ENCODE data around the gene PLBD2. TPM values are rescaled to one million over a fixed set of nuclear protein-coding genes. Genes with fewer than 3 reads are reported as not detected.

Gene PLBD2
- total and polyA plus RNA-seq, 9 of the 15 experiments (the other 6 are each of a cell fraction or from before 2014, with no cell fraction given), result 2.4 to 37.4 (median 6.0) TPM

DNA sequence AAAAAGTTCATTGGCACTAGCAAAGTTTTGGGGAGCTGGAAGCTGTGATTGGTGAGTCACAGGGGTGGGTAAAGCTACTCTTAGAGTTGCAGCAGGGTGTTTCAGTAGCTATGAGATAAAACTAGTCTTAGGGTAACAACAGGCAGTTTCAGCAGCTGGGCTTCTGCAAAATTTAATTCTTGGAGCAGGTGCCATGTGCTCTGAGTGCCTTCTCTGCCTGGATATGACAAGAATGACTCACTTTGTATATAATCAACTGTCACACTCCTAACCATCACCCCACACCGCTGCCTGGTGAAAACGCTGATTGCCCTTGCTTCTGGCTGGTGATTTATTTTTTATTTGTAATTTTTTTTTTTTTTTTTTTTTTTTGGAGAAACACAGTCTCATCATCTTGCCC lies 10.5 kb upstream of the PLBD2 start:
- no peak overlapping the region for H2AFZ ChIP-seq (ENCODE audit: low read depth, low read length)
- no peak overlapping the region for H3K27ac ChIP-seq (ENCODE audit: extremely low read depth, low read depth, low read length)
- no peak for FAIRE-seq
- H3K9ac ChIP-seq (ENCODE audit: insufficient read depth in 1 of 2, low read depth in 2 of 2, low read length in 2 of 2), result no peak overlapping the region
- intact Hi-C loops (cut with micrococcal nuclease), result no loop called here
- H3K9me1 ChIP-seq (ENCODE audit: control insufficient read depth, insufficient read depth, low read length), result no peaks in the 10 kb centered on the region
- H3K36me3 ChIP-seq (ENCODE audit: control insufficient read depth, insufficient read depth, low read length), result no peaks in the 10 kb centered on the region
- no peaks in the 10 kb centered on the region for H4K20me1 ChIP-seq (replicated peaks; ENCODE audit: control insufficient read depth, insufficient read depth, low read length)
- H3K4me2 ChIP-seq (ENCODE audit: insufficient read depth, low read length), result no peak overlapping the region
- in situ Hi-C loops (cut with MboI), result no loop called here
- peaks cover 14 to 19% of the 10 kb centered on the region in 2 experiments for H3K4me1 ChIP-seq (replicated peaks in 1 of 2; ENCODE audit: control insufficient read depth in 2 of 2, insufficient read depth in 2 of 2, low read length in 2 of 2)
- POLR2A ChIA-PET, result no interaction called here
- 28% methylated on average over 2 of the region's 2 CpGs for WGBS (ENCODE audit: insufficient coverage, low coverage, missing lambda C conversion rate)
- BruUV-seq (replicated peaks), result no TSS peak
- no peaks in the 10 kb centered on the region for H3K27me3 ChIP-seq (ENCODE audit: control insufficient read depth in 2 of 2, insufficient read depth in 2 of 2, low read length in 2 of 2)
- DNase-seq (ENCODE audit: extremely low read depth in 1 of 4, low spot score in 3 of 4), result peak in 1 of 4 experiments; percentile 9
- H3K9me3 ChIP-seq (replicated peaks; ENCODE audit: control insufficient read depth, insufficient read depth, low read depth, low read length), result no peaks in the 10 kb centered on the region
- no peak overlapping the region for H3K4me3 ChIP-seq
- no peaks in the 10 kb centered on the region for H3K79me2 ChIP-seq (ENCODE audit: control insufficient read depth, insufficient read depth, low read length)
- no peak; the same call in 2 of the 3 replicates for ATAC-seq
- CTCF ChIA-PET (ENCODE audit: low intra/inter-chr PET ratio), result no interaction called here
- TF ChIP-seq SREBF1 (IDR thresholded peaks at IDR 0.05; ENCODE audit: borderline replicate concordance, low read depth, low read length), result no peak
- peak; percentile 44 for TF ChIP-seq CBFA2T2 (conservative IDR thresholded peaks at IDR 0.05)
- no peak for TF ChIP-seq MCM7 (IDR thresholded peaks at IDR 0.05)
- no peak for TF ChIP-seq LARP7 (IDR thresholded peaks at IDR 0.05)
- TF ChIP-seq, protein P1, sequence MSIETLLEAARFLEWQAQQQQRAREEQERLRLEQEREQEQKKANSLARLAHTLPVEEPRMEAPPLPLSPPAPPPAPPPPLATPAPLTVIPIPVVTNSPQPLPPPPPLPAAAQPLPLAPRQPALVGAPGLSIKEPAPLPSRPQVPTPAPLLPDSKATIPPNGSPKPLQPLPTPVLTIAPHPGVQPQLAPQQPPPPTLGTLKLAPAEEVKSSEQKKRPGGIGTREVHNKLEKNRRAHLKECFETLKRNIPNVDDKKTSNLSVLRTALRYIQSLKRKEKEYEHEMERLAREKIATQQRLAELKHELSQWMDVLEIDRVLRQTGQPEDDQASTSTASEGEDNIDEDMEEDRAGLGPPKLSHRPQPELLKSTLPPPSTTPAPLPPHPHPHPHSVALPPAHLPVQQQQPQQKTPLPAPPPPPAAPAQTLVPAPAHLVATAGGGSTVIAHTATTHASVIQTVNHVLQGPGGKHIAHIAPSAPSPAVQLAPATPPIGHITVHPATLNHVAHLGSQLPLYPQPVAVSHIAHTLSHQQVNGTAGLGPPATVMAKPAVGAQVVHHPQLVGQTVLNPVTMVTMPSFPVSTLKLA (conservative IDR thresholded peaks at IDR 0.05), result peak in 1 of 2 experiments; percentile 48; a peak in 1 of 4 replicates
- TF ChIP-seq ZNF165 (CRISPR knock-in tag; IDR thresholded peaks at IDR 0.05; ENCODE audit: borderline replicate concordance), result no peak
- no peak for TF ChIP-seq ZFP1 (CRISPR knock-in tag; IDR thresholded peaks at IDR 0.05)
- no peak for TF ChIP-seq U2AF1 (optimal IDR thresholded peaks at IDR 0.05; ENCODE audit: low read depth, low read length)
- no peak for TF ChIP-seq EGR1 (conservative IDR thresholded peaks at IDR 0.05)
- TF ChIP-seq, protein P2, sequence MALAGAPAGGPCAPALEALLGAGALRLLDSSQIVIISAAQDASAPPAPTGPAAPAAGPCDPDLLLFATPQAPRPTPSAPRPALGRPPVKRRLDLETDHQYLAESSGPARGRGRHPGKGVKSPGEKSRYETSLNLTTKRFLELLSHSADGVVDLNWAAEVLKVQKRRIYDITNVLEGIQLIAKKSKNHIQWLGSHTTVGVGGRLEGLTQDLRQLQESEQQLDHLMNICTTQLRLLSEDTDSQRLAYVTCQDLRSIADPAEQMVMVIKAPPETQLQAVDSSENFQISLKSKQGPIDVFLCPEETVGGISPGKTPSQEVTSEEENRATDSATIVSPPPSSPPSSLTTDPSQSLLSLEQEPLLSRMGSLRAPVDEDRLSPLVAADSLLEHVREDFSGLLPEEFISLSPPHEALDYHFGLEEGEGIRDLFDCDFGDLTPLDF (CRISPR knock-in tag; IDR thresholded peaks at IDR 0.05), result no peak
- TF ChIP-seq, protein P3, sequence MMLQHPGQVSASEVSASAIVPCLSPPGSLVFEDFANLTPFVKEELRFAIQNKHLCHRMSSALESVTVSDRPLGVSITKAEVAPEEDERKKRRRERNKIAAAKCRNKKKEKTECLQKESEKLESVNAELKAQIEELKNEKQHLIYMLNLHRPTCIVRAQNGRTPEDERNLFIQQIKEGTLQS (IDR thresholded peaks at IDR 0.05), result peak; percentile 48; the same call in 1 of the 2 replicates
- TF ChIP-seq, protein P3 (CRISPR knock-in tag; conservative IDR thresholded peaks at IDR 0.05), result no peak
- 0 out of 2 replicates have a peak, but pooled peaks have one; percentile 11 for TF ChIP-seq ARID1B (IDR thresholded peaks at IDR 0.05)
- no peak for TF ChIP-seq ZBED1 (IDR thresholded peaks at IDR 0.05)
- no peak for TF ChIP-seq ZNF436 (CRISPR knock-in tag; IDR thresholded peaks at IDR 0.05)
- no peak for TF ChIP-seq MEIS2 (IDR thresholded peaks at IDR 0.05; ENCODE audit: partially characterized antibody)
- peak; percentile 58 for TF ChIP-seq FOSL1 (tag; conservative IDR thresholded peaks at IDR 0.05)
- TF ChIP-seq SMARCA4 (IDR thresholded peaks at IDR 0.05), result no peak
- TF ChIP-seq MAFF (IDR thresholded peaks at IDR 0.05; ENCODE audit: low read length), result no peak
- no peak for TF ChIP-seq HMGN3 (IDR thresholded peaks at IDR 0.05; ENCODE audit: borderline replicate concordance, extremely low read depth, insufficient read length, low read depth, low read length)
- TF ChIP-seq, protein P4, sequence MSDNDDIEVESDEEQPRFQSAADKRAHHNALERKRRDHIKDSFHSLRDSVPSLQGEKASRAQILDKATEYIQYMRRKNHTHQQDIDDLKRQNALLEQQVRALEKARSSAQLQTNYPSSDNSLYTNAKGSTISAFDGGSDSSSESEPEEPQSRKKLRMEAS (CRISPR knock-in tag; IDR thresholded peaks at IDR 0.05), result 0 out of 2 replicates have a peak, but pooled peaks have one; percentile 32
- TF ChIP-seq, protein P5, sequence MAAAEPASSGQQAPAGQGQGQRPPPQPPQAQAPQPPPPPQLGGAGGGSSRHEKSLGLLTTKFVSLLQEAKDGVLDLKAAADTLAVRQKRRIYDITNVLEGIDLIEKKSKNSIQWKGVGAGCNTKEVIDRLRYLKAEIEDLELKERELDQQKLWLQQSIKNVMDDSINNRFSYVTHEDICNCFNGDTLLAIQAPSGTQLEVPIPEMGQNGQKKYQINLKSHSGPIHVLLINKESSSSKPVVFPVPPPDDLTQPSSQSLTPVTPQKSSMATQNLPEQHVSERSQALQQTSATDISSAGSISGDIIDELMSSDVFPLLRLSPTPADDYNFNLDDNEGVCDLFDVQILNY (CRISPR knock-in tag; IDR thresholded peaks at IDR 0.05), result no peak

All from K562 (cell line).